ENCODE measurements around the gene PMM2.
"Not testable (repeated sequence)": the region's sequence is repeated elsewhere in the genome, so short reads cannot be mapped to it uniquely, and the experiment has no call there.

GRCh38 chr16:8836797-8837196 lies 39.2 kb downstream of the PMM2 start:
- not testable (repeated sequence) for TF ChIP-seq CTCF (conservative IDR thresholded peaks at IDR 0.05; ENCODE audit: low read depth, low read length); EZH2phosphoT487 (IDR thresholded peaks at IDR 0.05; ENCODE audit: borderline replicate concordance, low read length); EZH2 (IDR thresholded peaks at IDR 0.05; ENCODE audit: low read length, unreplicated experiment)
